Activated naive CD4-positive, alpha-beta T cell treated with anti-CD3 and anti-CD28 coated beads, Interleukin-2, amount 50 U/mL, for 72 hours (primary cell): ENCODE results near the gene MUTYH. TPM values are rescaled to one million over a fixed set of nuclear protein-coding genes. Genes with fewer than 3 reads are reported as not detected.

Experiments used
- ATAC-seq, 2 donors: fragments of 150-1000 bp; cut with Tn5 transposase; 2 replicates each; pipeline ENCODE4 v1.10.0; 2021; ENCODE audit warnings: mild to moderate bottlenecking in 2 of 2, moderate library complexity in 2 of 2
- DNase-seq, 2 donors: peaks; one replicate each; pipeline ENCODE4 v3.0.0; 2021 to 2022; ENCODE audit warnings: low spot score in 2 of 2
- H3K27ac Mint-ChIP-seq, 2 donors: one replicate each; pipeline ENCODE4 v1.8.0; 2022; ENCODE audit warnings: mild to moderate bottlenecking in 2 of 2, mixed read lengths in 2 of 2
- H3K36me3 Mint-ChIP-seq, 2 donors: one replicate each; pipeline ENCODE4 v1.8.0; 2022; ENCODE audit warnings: mixed read lengths in 2 of 2
- H3K9me3 Mint-ChIP-seq, 2 donors: one replicate each; pipeline ENCODE4 v1.8.0; 2022; ENCODE audit warnings: mixed read lengths in 2 of 2
- total RNA-seq, 2 donors: library from RNA; stranded (reverse); gene quantifications; one replicate each; pipeline ENCODE4 v1.2.3, GENCODE V29; 2022

MUTYH gene
- total RNA-seq, 2 donors from 2014 or later = 32.0 to 40.1 TPM

- ATAC-seq (no peak), DNase-seq (no peak)
- H3K9me3 Mint-ChIP-seq = no peaks in the 10 kb centered on the region
- H3K36me3 Mint-ChIP-seq = no peaks in the 10 kb centered on the region
- H3K27ac Mint-ChIP-seq = no peak overlapping the region
These were observed 15.9 kb upstream of the MUTYH start for GRCh38 chr1:45356186-45356585.

GRCh38 chr1:45355683-45356082 lies 15.4 kb upstream of the MUTYH start:
- H3K27ac Mint-ChIP-seq = no peak overlapping the region
- H3K36me3 Mint-ChIP-seq = no peaks in the 10 kb centered on the region
- no peak for ATAC-seq
- DNase-seq = no peak
- no peaks in the 10 kb centered on the region for H3K9me3 Mint-ChIP-seq

- no peaks in the 10 kb centered on the region for H3K9me3 Mint-ChIP-seq
- no peak overlapping the region for H3K27ac Mint-ChIP-seq
These were observed 14.6 kb upstream of the MUTYH start for GRCh38 chr1:45354838-45355237.

GRCh38 chr1:45353685-45354084 lies 13.4 kb upstream of the MUTYH start:
- Mint-ChIP-seq H3K36me3 (no peaks in the 10 kb centered on the region), H3K27ac (no peak overlapping the region), H3K9me3 (no peaks in the 10 kb centered on the region)
- DNase-seq (no peak), ATAC-seq (no peak)

More at GRCh38 chr1:45354838-45355237, 14.6 kb upstream of the MUTYH start:
- H3K36me3 Mint-ChIP-seq = no peaks in the 10 kb centered on the region
- no peak for ATAC-seq
- no peak for DNase-seq

GRCh38 chr1:45351508-45351907 lies 11.3 kb upstream of the MUTYH start:
- Mint-ChIP-seq H3K27ac (no peak overlapping the region), H3K9me3 (no peaks in the 10 kb centered on the region), H3K36me3 (no peaks in the 10 kb centered on the region)
- DNase-seq = no peak
- ATAC-seq = no peak

GRCh38 chr1:45348966-45349677 lies 8.9 kb upstream of the MUTYH start:
- Mint-ChIP-seq H3K27ac (peak overlapping the region; percentile 69 to 73), H3K36me3 (peaks cover 0 to 4% of the 10 kb centered on the region in 2 donors), H3K9me3 (no peaks in the 10 kb centered on the region)
- peak; percentile 34 to 65 for ATAC-seq
- no peak for DNase-seq

- Mint-ChIP-seq H3K27ac (peak overlapping the region; percentile 69 to 73), H3K9me3 (no peaks in the 10 kb centered on the region)
These were observed 8.3 kb upstream of the MUTYH start for GRCh38 chr1:45348609-45348965.

GRCh38 chr1:45348020-45348419 lies 7.8 kb upstream of the MUTYH start:
- Mint-ChIP-seq H3K9me3 (no peaks in the 10 kb centered on the region), H3K36me3 (peaks cover 0 to 12% of the 10 kb centered on the region in 2 donors), H3K27ac (peak overlapping the region in 1 of 2 donors; percentile 73)
- ATAC-seq (no peak), DNase-seq (no peak)

More at GRCh38 chr1:45348609-45348965, 8.3 kb upstream of the MUTYH start:
- DNase-seq (no peak), ATAC-seq (no peak)
- peaks cover 0 to 6% of the 10 kb centered on the region in 2 donors for H3K36me3 Mint-ChIP-seq

- Mint-ChIP-seq H3K9me3 (no peaks in the 10 kb centered on the region), H3K27ac (peak overlapping the region in 1 of 2 donors; percentile 80), H3K36me3 (peaks cover 8 to 19% of the 10 kb centered on the region in 2 donors)
- ATAC-seq (no peak), DNase-seq (no peak)
These were observed 6.2 kb upstream of the MUTYH start for GRCh38 chr1:45346473-45346872.

GRCh38 chr1:45345014-45345413 lies 4.8 kb upstream of the MUTYH start:
- Mint-ChIP-seq H3K36me3 (peaks cover 21 to 33% of the 10 kb centered on the region in 2 donors), H3K27ac (peak overlapping the region in 1 of 2 donors; percentile 86), H3K9me3 (no peaks in the 10 kb centered on the region)
- DNase-seq = no peak
- no peak for ATAC-seq

- DNase-seq = no peak
- H3K36me3 Mint-ChIP-seq = peaks cover 26 to 37% of the 10 kb centered on the region in 2 donors
- no peaks in the 10 kb centered on the region for H3K9me3 Mint-ChIP-seq
- no peak for ATAC-seq
- peak overlapping the region in 1 of 2 donors; percentile 63 for H3K27ac Mint-ChIP-seq
These were observed 4.3 kb upstream of the MUTYH start for GRCh38 chr1:45344499-45344898.

- H3K27ac Mint-ChIP-seq = peak overlapping the region; percentile 97 to 99
- H3K36me3 Mint-ChIP-seq = peaks cover 41 to 59% of the 10 kb centered on the region in 2 donors
- peak in 1 of 2 donors; percentile 20 for DNase-seq
These were observed 701 bp upstream of the MUTYH start for GRCh38 chr1:45340816-45341466.

GRCh38 chr1:45337630-45338325 lies 2.5 kb downstream of the MUTYH start:
- H3K9me3 Mint-ChIP-seq = peaks cover 0 to 5% of the 10 kb centered on the region in 2 donors
- no peak for DNase-seq
- no peak for ATAC-seq
- peaks cover 41 to 47% of the 10 kb centered on the region in 2 donors for H3K36me3 Mint-ChIP-seq
- peak overlapping the region in 1 of 2 donors; percentile 97 for H3K27ac Mint-ChIP-seq

More at GRCh38 chr1:45340816-45341466, 701 bp upstream of the MUTYH start:
- peak in 1 of 2 donors; percentile 2 for ATAC-seq
- H3K9me3 Mint-ChIP-seq = peaks cover 0 to 5% of the 10 kb centered on the region in 2 donors

GRCh38 chr1:45335855-45336324 lies 4.3 kb downstream of the MUTYH start:
- peak overlapping the region in 1 of 2 donors; percentile 72 for H3K27ac Mint-ChIP-seq
- ATAC-seq (no peak), DNase-seq (no peak)
- H3K9me3 Mint-ChIP-seq = peaks cover 0 to 5% of the 10 kb centered on the region in 2 donors
- H3K36me3 Mint-ChIP-seq = peaks cover 29 to 35% of the 10 kb centered on the region in 2 donors

GRCh38 chr1:45334308-45335245 lies 5.7 kb downstream of the MUTYH start:
- ATAC-seq (no peak), DNase-seq (no peak)
- Mint-ChIP-seq H3K9me3 (peaks cover 0 to 5% of the 10 kb centered on the region in 2 donors), H3K36me3 (peaks cover 16 to 24% of the 10 kb centered on the region in 2 donors), H3K27ac (peak overlapping the region in 1 of 2 donors; percentile 72)

- ATAC-seq (no peak), DNase-seq (no peak)
- no peak overlapping the region for H3K27ac Mint-ChIP-seq
- H3K9me3 Mint-ChIP-seq = no peaks in the 10 kb centered on the region
- H3K36me3 Mint-ChIP-seq = peaks cover 7 to 16% of the 10 kb centered on the region in 2 donors
These were observed 7.9 kb downstream of the MUTYH start for GRCh38 chr1:45332346-45332720.
